ENCODE results near the gene MBNL1.

GRCh38 chr3:152404976-152405375 lies 136.2 kb downstream of the MBNL1 start:
- TF ChIP-seq CTCF (conservative IDR thresholded peaks at IDR 0.05; ENCODE audit: low read length) (no peak), EZH2phosphoT487 (IDR thresholded peaks at IDR 0.05; ENCODE audit: borderline replicate concordance, low read depth, low read length) (no peak)
